Lower lobe of right lung (tissue), 2 donors: ENCODE data around the gene DLG5. TPM values are rescaled to one million over a fixed set of nuclear protein-coding genes. Genes with fewer than 3 reads are reported as not detected.

Experiments used
- ATAC-seq, 2 donors: fragments of 200-7000 bp; cut with Tn5 transposase; one replicate each; pipeline ENCODE4 v1.9.1; 2020 to 2022; ENCODE audit warnings: mild to moderate bottlenecking in 2 of 2, moderate library complexity in 2 of 2
- DNase-seq: peaks from one replicate; pipeline ENCODE4 v3.0.0-alpha.2; 2020
- H3K27ac ChIP-seq: fragments of 200-600 bp; one replicate; pipeline ENCODE4 v1.8.0; 2022
- H3K27me3 ChIP-seq: fragments of 200-600 bp; one replicate; pipeline ENCODE4 v1.8.0; 2022; ENCODE audit warnings: low read depth
- H3K36me3 ChIP-seq: fragments of 200-600 bp; one replicate; pipeline ENCODE4 v1.8.0; 2022; ENCODE audit warnings: mild to moderate bottlenecking
- H3K4me1 ChIP-seq: fragments of 200-600 bp; one replicate; pipeline ENCODE4 v1.8.0; 2022
- H3K4me3 ChIP-seq: fragments of 200-600 bp; one replicate; pipeline ENCODE4 v1.8.0; 2022; ENCODE audit warnings: mild to moderate bottlenecking
- H3K9me3 ChIP-seq: fragments of 200-600 bp; one replicate; pipeline ENCODE4 v1.8.0; 2022
- intact Hi-C: fragments of 100-400 bp; cut with DNase I; formaldehyde crosslinking; loops from one replicate; pipeline ENCODE4 v1.11.0; 2022
- total RNA-seq: library from RNA; stranded (reverse); fragmentation: NEBNext Ultra II Directional; extraction: Animal tissue kit (Norgen Biotek cat#: 25700); gene quantifications from one replicate; pipeline ENCODE4 v1.2.1, GENCODE V29; 2021
- TF ChIP-seq, protein P1 (sequence below): fragments of 200-600 bp; IDR thresholded peaks from one replicate; pipeline ENCODE4 v1.8.0; 2022; ENCODE audit warnings: antibody characterized with exemption, mild to moderate bottlenecking
- donor health status: DM: no; HTN: yes; CAD: no; lungs with severe emphysema.

Gene DLG5
- total RNA-seq, 1 donor from 2014 or later = 18.7 TPM

DNA sequence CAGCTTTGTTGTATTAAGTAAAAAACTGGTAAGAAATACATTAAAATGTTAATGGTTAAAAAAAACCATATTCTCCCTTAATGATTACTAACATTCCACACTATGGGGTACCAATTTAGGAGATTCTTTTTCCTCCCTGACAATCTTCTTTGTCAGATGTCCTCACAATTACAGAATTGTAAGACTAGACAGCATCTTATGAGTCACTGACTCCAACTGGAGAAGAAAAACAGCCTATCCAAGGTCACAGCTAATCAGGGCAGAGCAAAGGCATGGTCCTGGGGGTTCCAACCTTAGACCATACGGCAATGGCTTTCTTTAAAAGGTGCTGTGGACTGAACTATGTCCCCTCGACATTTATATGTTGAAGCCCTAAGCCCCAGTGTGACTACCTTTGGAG, 127.6 kb downstream of the DLG5 start:
- H3K27ac ChIP-seq = no peak overlapping the region
- H3K4me1 ChIP-seq = no peaks in the 10 kb centered on the region
- H3K9me3 ChIP-seq = no peaks in the 10 kb centered on the region
- DNase-seq = peak; percentile 2
- H3K4me3 ChIP-seq = no peak overlapping the region
- H3K36me3 ChIP-seq = peaks cover 86% of the 10 kb centered on the region
- no peaks in the 10 kb centered on the region for H3K27me3 ChIP-seq
- intact Hi-C loops = no loop called here
- ATAC-seq = no peak
- TF ChIP-seq, protein P1, sequence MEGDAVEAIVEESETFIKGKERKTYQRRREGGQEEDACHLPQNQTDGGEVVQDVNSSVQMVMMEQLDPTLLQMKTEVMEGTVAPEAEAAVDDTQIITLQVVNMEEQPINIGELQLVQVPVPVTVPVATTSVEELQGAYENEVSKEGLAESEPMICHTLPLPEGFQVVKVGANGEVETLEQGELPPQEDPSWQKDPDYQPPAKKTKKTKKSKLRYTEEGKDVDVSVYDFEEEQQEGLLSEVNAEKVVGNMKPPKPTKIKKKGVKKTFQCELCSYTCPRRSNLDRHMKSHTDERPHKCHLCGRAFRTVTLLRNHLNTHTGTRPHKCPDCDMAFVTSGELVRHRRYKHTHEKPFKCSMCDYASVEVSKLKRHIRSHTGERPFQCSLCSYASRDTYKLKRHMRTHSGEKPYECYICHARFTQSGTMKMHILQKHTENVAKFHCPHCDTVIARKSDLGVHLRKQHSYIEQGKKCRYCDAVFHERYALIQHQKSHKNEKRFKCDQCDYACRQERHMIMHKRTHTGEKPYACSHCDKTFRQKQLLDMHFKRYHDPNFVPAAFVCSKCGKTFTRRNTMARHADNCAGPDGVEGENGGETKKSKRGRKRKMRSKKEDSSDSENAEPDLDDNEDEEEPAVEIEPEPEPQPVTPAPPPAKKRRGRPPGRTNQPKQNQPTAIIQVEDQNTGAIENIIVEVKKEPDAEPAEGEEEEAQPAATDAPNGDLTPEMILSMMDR = no peak

DNA sequence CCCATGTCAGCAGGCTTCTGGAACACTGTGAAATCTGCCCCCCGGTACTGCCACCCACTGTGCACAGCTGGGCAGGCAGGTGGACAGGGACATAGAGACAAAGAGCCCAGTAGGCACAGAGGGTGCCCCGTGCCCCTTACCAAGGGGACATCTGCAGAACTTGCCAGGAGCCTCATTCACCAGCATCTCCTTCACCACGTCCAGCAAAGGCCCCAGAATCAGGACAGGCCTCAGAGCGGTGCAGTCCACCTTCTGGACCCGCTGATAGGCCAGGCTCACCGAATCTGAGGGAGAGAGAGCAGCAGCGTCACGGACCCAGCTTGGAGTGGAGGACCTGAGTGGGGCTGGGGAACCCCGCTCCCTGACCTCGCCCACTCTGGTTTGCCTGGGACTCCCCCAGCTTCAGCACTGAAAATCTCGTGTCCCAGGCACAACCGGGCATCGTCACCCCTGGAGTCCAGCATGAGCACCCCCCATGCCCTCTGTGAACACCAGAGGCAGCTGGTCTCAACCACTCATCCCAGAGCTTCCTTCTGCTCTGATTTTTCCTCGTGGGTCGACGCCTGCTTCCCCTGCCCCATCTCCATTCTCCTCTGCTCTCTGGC, 130.1 kb downstream of the DLG5 start:
- TF ChIP-seq, protein P1 = no peak
- peak; percentile 28 for DNase-seq
- H3K9me3 ChIP-seq = no peaks in the 10 kb centered on the region
- peaks cover 95% of the 10 kb centered on the region for H3K36me3 ChIP-seq
- H3K4me3 ChIP-seq = no peak overlapping the region
- ATAC-seq = no peak
- intact Hi-C loops = no loop called here
- H3K27me3 ChIP-seq = no peaks in the 10 kb centered on the region
- no peaks in the 10 kb centered on the region for H3K4me1 ChIP-seq
- H3K27ac ChIP-seq = no peak overlapping the region

DNA sequence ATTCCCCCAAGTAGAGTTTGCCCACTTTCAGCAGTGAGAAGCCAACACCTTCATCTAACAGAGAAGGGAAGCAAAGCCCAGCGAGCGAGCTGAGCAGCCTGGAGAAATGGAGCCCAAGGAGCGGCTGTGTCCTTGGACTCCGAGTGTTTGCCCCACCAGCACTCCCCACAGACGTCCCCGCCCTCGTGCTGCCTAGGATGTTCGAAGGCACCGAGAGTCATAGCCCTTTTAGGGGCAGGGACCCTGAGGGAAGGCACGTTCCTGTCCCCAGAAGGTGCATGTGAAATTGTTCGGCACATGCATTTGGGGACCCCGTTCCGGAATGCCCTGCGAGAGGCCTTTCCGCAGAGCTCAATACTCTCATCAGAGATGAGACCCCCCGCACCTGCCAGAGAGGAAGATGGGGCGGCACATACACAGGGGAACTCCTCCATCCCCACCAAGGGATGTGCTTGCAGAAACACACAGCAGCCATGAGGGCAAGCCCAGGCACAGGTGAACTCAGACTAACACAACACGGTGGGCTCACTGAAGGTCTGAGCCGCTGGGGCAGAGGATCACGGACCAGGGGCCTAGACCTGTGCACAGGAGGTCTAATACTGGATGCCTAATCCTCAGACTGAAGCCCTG, 131.0 kb downstream of the DLG5 start:
- no peak overlapping the region for H3K4me3 ChIP-seq
- H3K27ac ChIP-seq = no peak overlapping the region
- H3K27me3 ChIP-seq = no peaks in the 10 kb centered on the region
- TF ChIP-seq, protein P1 = no peak
- DNase-seq (peak; percentile 34), ATAC-seq (no peak)
- peaks cover 97% of the 10 kb centered on the region for H3K36me3 ChIP-seq
- no peaks in the 10 kb centered on the region for H3K9me3 ChIP-seq
- intact Hi-C loops = no loop called here
- H3K4me1 ChIP-seq = no peaks in the 10 kb centered on the region

DNA sequence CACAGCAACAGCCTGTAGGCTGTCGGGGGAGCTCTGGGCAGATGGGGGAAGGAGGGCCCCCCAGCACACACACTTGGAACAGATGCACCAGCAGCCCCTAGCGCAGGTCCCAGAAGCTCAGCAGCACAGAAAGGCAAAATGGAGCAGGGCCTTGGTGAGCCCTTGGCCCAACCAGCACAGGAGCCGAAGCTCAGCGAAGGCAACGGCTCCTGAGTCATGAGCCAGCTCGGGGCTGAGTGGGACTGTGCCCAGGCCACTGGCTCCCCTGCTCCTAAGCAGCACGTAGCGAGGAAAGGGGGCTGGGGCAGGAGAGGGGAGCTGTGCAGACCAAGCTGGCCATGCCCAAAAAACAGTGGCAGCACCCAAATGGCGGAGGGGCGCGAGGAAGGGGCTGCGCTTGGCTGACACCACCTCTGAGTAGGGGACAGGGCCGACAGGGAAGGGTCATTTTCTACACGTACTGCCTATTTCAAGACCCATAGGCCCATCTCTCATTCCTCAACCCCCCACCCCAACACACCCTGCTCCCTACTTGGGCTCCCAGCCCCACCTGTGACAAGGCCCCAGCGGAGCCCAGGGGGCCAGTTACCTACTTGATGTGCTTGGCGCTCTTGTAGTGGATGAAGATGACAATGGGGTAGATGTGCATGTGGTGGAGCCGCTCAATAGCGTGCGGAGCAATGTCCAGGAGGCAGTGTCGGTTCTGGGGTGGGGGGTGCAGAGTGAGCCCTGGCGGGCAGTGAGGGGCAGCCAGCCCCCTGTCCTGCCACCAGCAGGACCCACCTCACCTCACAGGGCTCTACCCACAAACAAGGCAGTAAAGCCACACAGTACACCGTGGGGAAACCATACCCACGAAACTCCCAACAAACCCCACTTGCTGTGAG, 132.1 kb downstream of the DLG5 start:
- TF ChIP-seq, protein P1 = no peak
- ATAC-seq (no peak), DNase-seq (peak; percentile 33)
- intact Hi-C loops = no loop called here
- Histone ChIP-seq H3K27me3 (no peaks in the 10 kb centered on the region), H3K4me3 (no peak overlapping the region), H3K36me3 (peaks cover 94% of the 10 kb centered on the region), H3K27ac (no peak overlapping the region), H3K9me3 (no peaks in the 10 kb centered on the region), H3K4me1 (no peaks in the 10 kb centered on the region)

DNA sequence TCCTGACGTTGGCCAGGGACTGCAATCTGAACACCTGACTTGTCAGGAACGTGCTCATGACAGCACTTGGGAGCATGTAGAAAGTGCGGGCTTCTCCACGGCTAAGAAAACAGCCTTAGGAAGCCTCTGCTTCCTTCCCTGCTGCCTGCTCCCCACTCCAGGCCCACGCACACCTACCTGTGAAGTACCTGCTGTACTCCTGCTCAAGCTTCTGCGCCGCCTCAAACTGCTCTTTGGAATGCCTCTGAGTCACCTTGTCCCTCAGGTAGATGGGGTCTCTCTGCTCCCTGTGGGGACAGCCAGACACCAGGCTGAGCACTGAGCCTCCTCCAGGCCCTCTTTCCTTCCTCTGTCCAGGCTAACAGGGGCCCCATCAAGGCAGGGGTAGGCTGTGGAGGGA, 132.7 kb downstream of the DLG5 start:
- intact Hi-C loops = no loop called here
- peak; percentile 17 for DNase-seq

More for the DNA sequence above, 132.7 kb downstream of the DLG5 start:
- Histone ChIP-seq H3K4me3 (no peak overlapping the region), H3K27me3 (no peaks in the 10 kb centered on the region), H3K27ac (no peak overlapping the region), H3K4me1 (no peaks in the 10 kb centered on the region), H3K9me3 (no peaks in the 10 kb centered on the region), H3K36me3 (peaks cover 87% of the 10 kb centered on the region)
- no peak for ATAC-seq
- TF ChIP-seq, protein P1 = no peak
